ENCODE measurements around the gene RNF167. TPM values are rescaled to one million over a fixed set of nuclear protein-coding genes. Genes with fewer than 3 reads are reported as not detected.

The RNF167 gene
- total and polyA plus RNA-seq, 2 of the 13 experiments (the other 11 are each of a cell fraction or from before 2014, with no cell fraction given), result 44.1 to 45.4 TPM

- TF ChIP-seq HBP1 (CRISPR knock-in tag; IDR thresholded peaks at IDR 0.05; ENCODE audit: low read depth), result peak; percentile 46
- no peak for TF ChIP-seq POGK (CRISPR knock-in tag; conservative IDR thresholded peaks at IDR 0.05)
- no peak for TF ChIP-seq IKZF1 (IDR thresholded peaks at IDR 0.05)
- no peak for TF ChIP-seq SOX6 (IDR thresholded peaks at IDR 0.05)
- no peak; the same call in 1 of the 2 replicates for TF ChIP-seq SOX6 (CRISPR knock-in tag; IDR thresholded peaks at IDR 0.05)
- TF ChIP-seq ZNF317 (CRISPR knock-in tag; IDR thresholded peaks at IDR 0.05), result no peak
- TF ChIP-seq ZNF879 (CRISPR knock-in tag; IDR thresholded peaks at IDR 0.05), result 0 out of 2 replicates have a peak, but pooled peaks have one; percentile 50
- peak; percentile 97 for TF ChIP-seq YY1 (IDR thresholded peaks at IDR 0.05; ENCODE audit: insufficient read depth, insufficient replicate concordance, low read depth, low read length)
- no peak for TF ChIP-seq IRF1 (CRISPR knock-in tag; IDR thresholded peaks at IDR 0.05; ENCODE audit: low read depth)
- TF ChIP-seq ZNF841 (CRISPR knock-in tag; IDR thresholded peaks at IDR 0.05; ENCODE audit: borderline replicate concordance), result 0 out of 2 replicates have a peak, but pooled peaks have one; percentile 19
- no peak for TF ChIP-seq ZBTB20 (CRISPR knock-in tag; IDR thresholded peaks at IDR 0.05; ENCODE audit: borderline replicate concordance, low read depth)
- TF ChIP-seq ZNF431 (CRISPR knock-in tag; IDR thresholded peaks at IDR 0.05; ENCODE audit: borderline replicate concordance, low read depth), result no peak
- TF ChIP-seq ETS1 (CRISPR knock-in tag; IDR thresholded peaks at IDR 0.05), result no peak
- peak; percentile 77 for TF ChIP-seq RAD21 (CRISPR knock-in tag; IDR thresholded peaks at IDR 0.05)
- no peak for TF ChIP-seq JUN (CRISPR knock-in tag; IDR thresholded peaks at IDR 0.05)
- TF ChIP-seq SRSF4 (IDR thresholded peaks at IDR 0.05; ENCODE audit: low read depth, low read length, poor library complexity, severe bottlenecking), result no peak
- TF ChIP-seq ZBED4 (CRISPR knock-in tag; IDR thresholded peaks at IDR 0.05; ENCODE audit: borderline replicate concordance), result peak; percentile 62
- no peak for TF ChIP-seq ZNF263 (CRISPR knock-in tag; IDR thresholded peaks at IDR 0.05)
- peak; percentile 81; the same call in 1 of the 2 replicates for TF ChIP-seq DMAP1 (CRISPR knock-in tag; IDR thresholded peaks at IDR 0.05)
- TF ChIP-seq SIN3A (IDR thresholded peaks at IDR 0.05; ENCODE audit: borderline replicate concordance, low read depth, low read length), result peak; percentile 65; the same call in 1 of the 2 replicates
Observed at GRCh38 chr17:4967539-4968485, 27.7 kb downstream of the RNF167 start, which contains the start of gene SPAG7 (continued).

All from HepG2 (cell line).